ENCODE results near the gene ALKBH4. TPM values are rescaled to one million over a fixed set of nuclear protein-coding genes. Genes with fewer than 3 reads are reported as not detected.

The ALKBH4 gene
- polyA plus RNA-seq, 1 of the 3 experiments (the other 2 are of a cell fraction): 18.1 TPM

DNA sequence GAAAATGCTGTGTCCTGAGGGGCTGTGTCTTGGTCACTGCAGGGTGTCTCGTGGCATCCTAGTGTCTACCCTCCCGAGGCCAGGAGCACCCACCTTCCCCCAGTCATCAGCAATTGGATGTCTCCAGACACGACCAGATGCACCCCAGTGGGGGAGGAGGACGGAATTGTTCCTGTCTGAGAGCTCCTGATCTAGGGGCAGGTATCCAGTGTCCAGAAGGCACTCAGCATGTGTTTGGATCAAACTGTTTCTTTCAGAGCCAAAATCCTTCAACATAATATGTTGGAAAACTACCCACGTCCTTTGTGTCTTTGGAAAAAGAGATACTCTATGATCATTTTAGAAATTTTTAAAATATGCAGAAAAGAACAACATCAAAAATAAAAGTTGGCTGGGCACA is 51.6 kb downstream of the ALKBH4 start:
- Histone ChIP-seq H3F3A (replicated peaks; ENCODE audit: insufficient read depth) (no peaks in the 10 kb centered on the region), H3K4me1 (ENCODE audit: control insufficient read depth in 1 of 2, insufficient read depth in 2 of 2, low read depth in 1 of 2, low read length in 1 of 2) (peaks cover 0 to 5% of the 10 kb centered on the region in 2 experiments; a peak in 1 of 4 replicates), H3K4me3 (ENCODE audit: low read depth in 2 of 2, low read length in 1 of 2) (no peak overlapping the region), H2AFZ (ENCODE audit: low read depth) (no peak overlapping the region), H3K9me3 (no peaks in the 10 kb centered on the region), H3K79me2 (ENCODE audit: insufficient read depth) (peaks cover 47% of the 10 kb centered on the region), H3K27me3 (ENCODE audit: insufficient read depth) (no peaks in the 10 kb centered on the region), H4K20me1 (ENCODE audit: insufficient read depth) (peaks cover 21% of the 10 kb centered on the region), H3K4me2 (no peak overlapping the region), H3K9me2 (no peaks in the 10 kb centered on the region), H3K9ac (no peak overlapping the region), H3K27ac (ENCODE audit: low read depth in 2 of 2, low read length in 1 of 2) (no peak overlapping the region), H3K36me3 (replicated peaks in 1 of 2; ENCODE audit: control insufficient read depth in 1 of 2, insufficient read depth in 2 of 2, low read length in 1 of 2) (peaks cover 58 to 90% of the 10 kb centered on the region in 2 experiments)
- ChIA-PET POLR2A (interaction anchor here (1.1 kb wide), 1 partner anchor 17 kb away, joined by 4 read pairs; the partner anchor contains the start of gene PRKRIP1), CTCF (interaction anchor here (0.7 to 2.2 kb wide), 22 partner anchors 9 to 142 kb away, joined by 3 to 26 read pairs (median 5); partner anchors contain the start of genes ALKBH4, ORAI2 and PRKRIP1)
- DNase-seq: no peak
- WGBS (ENCODE audit: low lambda C conversion rate): 76% methylated on average over 5 of the region's 5 CpGs
- TF ChIP-seq FOXM1 (IDR thresholded peaks at IDR 0.05; ENCODE audit: low read depth): no peak
- TF ChIP-seq, protein P1, sequence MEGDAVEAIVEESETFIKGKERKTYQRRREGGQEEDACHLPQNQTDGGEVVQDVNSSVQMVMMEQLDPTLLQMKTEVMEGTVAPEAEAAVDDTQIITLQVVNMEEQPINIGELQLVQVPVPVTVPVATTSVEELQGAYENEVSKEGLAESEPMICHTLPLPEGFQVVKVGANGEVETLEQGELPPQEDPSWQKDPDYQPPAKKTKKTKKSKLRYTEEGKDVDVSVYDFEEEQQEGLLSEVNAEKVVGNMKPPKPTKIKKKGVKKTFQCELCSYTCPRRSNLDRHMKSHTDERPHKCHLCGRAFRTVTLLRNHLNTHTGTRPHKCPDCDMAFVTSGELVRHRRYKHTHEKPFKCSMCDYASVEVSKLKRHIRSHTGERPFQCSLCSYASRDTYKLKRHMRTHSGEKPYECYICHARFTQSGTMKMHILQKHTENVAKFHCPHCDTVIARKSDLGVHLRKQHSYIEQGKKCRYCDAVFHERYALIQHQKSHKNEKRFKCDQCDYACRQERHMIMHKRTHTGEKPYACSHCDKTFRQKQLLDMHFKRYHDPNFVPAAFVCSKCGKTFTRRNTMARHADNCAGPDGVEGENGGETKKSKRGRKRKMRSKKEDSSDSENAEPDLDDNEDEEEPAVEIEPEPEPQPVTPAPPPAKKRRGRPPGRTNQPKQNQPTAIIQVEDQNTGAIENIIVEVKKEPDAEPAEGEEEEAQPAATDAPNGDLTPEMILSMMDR (IDR thresholded peaks at IDR 0.05): no peak
- TF ChIP-seq, protein P2, sequence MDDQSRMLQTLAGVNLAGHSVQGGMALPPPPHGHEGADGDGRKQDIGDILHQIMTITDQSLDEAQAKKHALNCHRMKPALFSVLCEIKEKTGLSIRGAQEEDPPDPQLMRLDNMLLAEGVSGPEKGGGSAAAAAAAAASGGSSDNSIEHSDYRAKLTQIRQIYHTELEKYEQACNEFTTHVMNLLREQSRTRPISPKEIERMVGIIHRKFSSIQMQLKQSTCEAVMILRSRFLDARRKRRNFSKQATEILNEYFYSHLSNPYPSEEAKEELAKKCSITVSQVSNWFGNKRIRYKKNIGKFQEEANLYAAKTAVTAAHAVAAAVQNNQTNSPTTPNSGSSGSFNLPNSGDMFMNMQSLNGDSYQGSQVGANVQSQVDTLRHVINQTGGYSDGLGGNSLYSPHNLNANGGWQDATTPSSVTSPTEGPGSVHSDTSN (IDR thresholded peaks at IDR 0.05): no peak

DNA sequence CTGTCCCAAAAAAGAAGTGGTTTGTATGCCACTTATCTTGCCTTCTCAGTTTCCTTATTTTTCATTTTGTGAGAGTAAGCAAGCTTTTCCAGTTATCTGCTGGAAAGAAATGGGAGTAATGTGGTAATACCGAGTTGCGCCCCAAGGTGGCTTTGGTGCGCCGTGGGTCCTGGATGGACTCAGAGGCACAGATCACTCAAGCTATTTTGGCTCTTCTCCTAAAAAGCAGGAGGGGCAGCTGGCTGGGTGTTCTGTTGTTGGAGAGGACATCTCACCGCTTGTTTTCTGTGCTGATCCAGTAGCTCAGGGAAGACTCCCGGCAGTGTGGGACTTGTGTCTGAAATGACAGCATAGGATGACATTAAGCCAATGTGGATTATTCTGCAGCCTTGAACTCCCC is 52.1 kb downstream of the ALKBH4 start:
- Histone ChIP-seq H3K9me3 (no peaks in the 10 kb centered on the region), H3F3A (replicated peaks; ENCODE audit: insufficient read depth) (no peaks in the 10 kb centered on the region), H3K9me2 (no peaks in the 10 kb centered on the region), H3K4me3 (ENCODE audit: low read depth in 2 of 2, low read length in 1 of 2) (no peak overlapping the region), H3K4me2 (no peak overlapping the region), H4K20me1 (ENCODE audit: insufficient read depth) (peaks cover 21% of the 10 kb centered on the region), H3K79me2 (ENCODE audit: insufficient read depth) (peaks cover 44% of the 10 kb centered on the region), H3K9ac (no peak overlapping the region), H3K27me3 (ENCODE audit: insufficient read depth) (no peaks in the 10 kb centered on the region), H3K27ac (ENCODE audit: low read depth in 2 of 2, low read length in 1 of 2) (no peak overlapping the region), H3K4me1 (ENCODE audit: control insufficient read depth in 1 of 2, insufficient read depth in 2 of 2, low read depth in 1 of 2, low read length in 1 of 2) (peaks cover 0 to 5% of the 10 kb centered on the region in 2 experiments; a peak in 1 of 4 replicates), H2AFZ (ENCODE audit: low read depth) (no peak overlapping the region), H3K36me3 (replicated peaks in 1 of 2; ENCODE audit: control insufficient read depth in 1 of 2, insufficient read depth in 2 of 2, low read length in 1 of 2) (peaks cover 63 to 92% of the 10 kb centered on the region in 2 experiments)
- ChIA-PET POLR2A (interaction anchor here (1.1 kb wide), 1 partner anchor 17 kb away, joined by 4 read pairs; the partner anchor contains the start of gene PRKRIP1), CTCF (interaction anchor here (0.6 to 2.2 kb wide), 28 partner anchors 8 to 142 kb away, joined by 3 to 26 read pairs (median 4); partner anchors contain the start of genes ALKBH4, ORAI2 and PRKRIP1)
- WGBS (ENCODE audit: low lambda C conversion rate): 78% methylated on average over 6 of the region's 6 CpGs
- DNase-seq: peak; percentile 73
- TF ChIP-seq POLR2AphosphoS5 (IDR thresholded peaks at IDR 0.05; ENCODE audit: low read depth, low read length) (no peak), RFX5 (IDR thresholded peaks at IDR 0.05; ENCODE audit: low read length) (no peak), TEAD4 (IDR thresholded peaks at IDR 0.05; ENCODE audit: borderline replicate concordance, insufficient read depth) (no peak), TAF1 (IDR thresholded peaks at IDR 0.05; ENCODE audit: borderline replicate concordance, low read depth, low read length) (no peak), MXI1 (IDR thresholded peaks at IDR 0.05; ENCODE audit: low read depth, low read length) (no peak), SIN3A (IDR thresholded peaks at IDR 0.05; ENCODE audit: borderline replicate concordance, low read depth, low read length) (no peak), RAD21 (IDR thresholded peaks at IDR 0.05; ENCODE audit: low read length) (peak; percentile 73), YY1 (IDR thresholded peaks at IDR 0.05; ENCODE audit: low read depth) (no peak), SMC3 (IDR thresholded peaks at IDR 0.05; ENCODE audit: low read depth, low read length) (peak; percentile 45; the same call in 1 of the 2 replicates)
- TF ChIP-seq, protein P3, sequence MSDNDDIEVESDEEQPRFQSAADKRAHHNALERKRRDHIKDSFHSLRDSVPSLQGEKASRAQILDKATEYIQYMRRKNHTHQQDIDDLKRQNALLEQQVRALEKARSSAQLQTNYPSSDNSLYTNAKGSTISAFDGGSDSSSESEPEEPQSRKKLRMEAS (IDR thresholded peaks at IDR 0.05; ENCODE audit: low read depth): no peak
- TF ChIP-seq, protein P1 (IDR thresholded peaks at IDR 0.05): peak; percentile 60
- TF ChIP-seq, protein P2 (IDR thresholded peaks at IDR 0.05): no peak
- TF ChIP-seq, protein P4, sequence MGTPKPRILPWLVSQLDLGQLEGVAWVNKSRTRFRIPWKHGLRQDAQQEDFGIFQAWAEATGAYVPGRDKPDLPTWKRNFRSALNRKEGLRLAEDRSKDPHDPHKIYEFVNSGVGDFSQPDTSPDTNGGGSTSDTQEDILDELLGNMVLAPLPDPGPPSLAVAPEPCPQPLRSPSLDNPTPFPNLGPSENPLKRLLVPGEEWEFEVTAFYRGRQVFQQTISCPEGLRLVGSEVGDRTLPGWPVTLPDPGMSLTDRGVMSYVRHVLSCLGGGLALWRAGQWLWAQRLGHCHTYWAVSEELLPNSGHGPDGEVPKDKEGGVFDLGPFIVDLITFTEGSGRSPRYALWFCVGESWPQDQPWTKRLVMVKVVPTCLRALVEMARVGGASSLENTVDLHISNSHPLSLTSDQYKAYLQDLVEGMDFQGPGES (IDR thresholded peaks at IDR 0.05; ENCODE audit: low read depth, low read length): no peak

Data from SK-N-SH (cell line).